HepG2 (cell line): Measurements from ENCODE around the gene AP3B1.

Source experiments
- CREM ChIP-seq, 2 experiments: sonication (generic) in 1 of 2; formaldehyde crosslinking in 1 of 2; IDR thresholded peaks; 2 replicates each; pipeline versions ENCODE4 v1.4.0 to v1.6.1; 2016 to 2020; ENCODE audit warnings: antibody characterized with exemption in 1 of 2, mild to moderate bottlenecking in 1 of 2, missing genetic modification reagents in 1 of 2
- HMG20B ChIP-seq: conservative IDR thresholded peaks from 2 replicates; pipeline ENCODE4 v1.6.1; 2016; ENCODE audit warnings: missing genetic modification reagents, missing compliant biosample characterization
- KLF16 ChIP-seq, 2 experiments: sonication (generic) in 1 of 2; formaldehyde crosslinking in 1 of 2; IDR thresholded peaks; 2 replicates each; pipeline versions ENCODE4 v1.6.1 to v1.8.0; 2016 to 2023; ENCODE audit warnings: missing genetic modification reagents in 2 of 2, missing compliant biosample characterization in 1 of 2
- NFYB ChIP-seq: sonication (generic); formaldehyde crosslinking; IDR thresholded peaks from 2 replicates; pipeline ENCODE4 v1.4.0; 2020; ENCODE audit warnings: missing genetic modification reagents
- POLR2AphosphoS2 ChIP-seq: IDR thresholded peaks from 2 replicates; pipeline ENCODE4 v1.6.1; 2011; ENCODE audit warnings: low read depth, low read length, improper control_type of control experiment
- POLR2AphosphoS5 ChIP-seq: IDR thresholded peaks from 2 replicates; pipeline ENCODE4 v1.6.1; 2012; ENCODE audit warnings: low read depth, low read length
- RBFOX2 ChIP-seq: fragments of 200-400 bp; formaldehyde crosslinking; IDR thresholded peaks from 2 replicates; pipeline ENCODE4 v1.6.1; 2017; ENCODE audit warnings: low read depth, mild to moderate bottlenecking, low read length
- SIX1 ChIP-seq: sonication (generic); formaldehyde crosslinking; IDR thresholded peaks from 2 replicates; pipeline ENCODE4 v1.4.0; 2020; ENCODE audit warnings: missing genetic modification reagents, borderline replicate concordance
- WIZ ChIP-seq: sonication (generic); formaldehyde crosslinking; IDR thresholded peaks from 2 replicates; pipeline ENCODE4 v1.5.1; 2020; ENCODE audit warnings: mild to moderate bottlenecking, missing genetic modification reagents
- ZNF790 ChIP-seq: sonication (generic); formaldehyde crosslinking; IDR thresholded peaks from 2 replicates; pipeline ENCODE4 v1.8.0; 2022; ENCODE audit warnings: missing genetic modification reagents, mild to moderate bottlenecking, borderline replicate concordance
- ZZZ3 ChIP-seq: sonication (generic); formaldehyde crosslinking; IDR thresholded peaks from 2 replicates; pipeline ENCODE4 v1.4.0; 2020; ENCODE audit warnings: missing genetic modification reagents, mild to moderate bottlenecking, borderline replicate concordance
- TF ChIP-seq, protein P1 (sequence below): IDR thresholded peaks from 2 replicates; pipeline ENCODE4 v1.6.1; 2016; ENCODE audit warnings: mild to moderate bottlenecking
- TF ChIP-seq, protein P2 (sequence below): sonication (generic); formaldehyde crosslinking; IDR thresholded peaks from 2 replicates; pipeline ENCODE4 v1.4.0; 2020; ENCODE audit warnings: missing genetic modification reagents

DNA sequence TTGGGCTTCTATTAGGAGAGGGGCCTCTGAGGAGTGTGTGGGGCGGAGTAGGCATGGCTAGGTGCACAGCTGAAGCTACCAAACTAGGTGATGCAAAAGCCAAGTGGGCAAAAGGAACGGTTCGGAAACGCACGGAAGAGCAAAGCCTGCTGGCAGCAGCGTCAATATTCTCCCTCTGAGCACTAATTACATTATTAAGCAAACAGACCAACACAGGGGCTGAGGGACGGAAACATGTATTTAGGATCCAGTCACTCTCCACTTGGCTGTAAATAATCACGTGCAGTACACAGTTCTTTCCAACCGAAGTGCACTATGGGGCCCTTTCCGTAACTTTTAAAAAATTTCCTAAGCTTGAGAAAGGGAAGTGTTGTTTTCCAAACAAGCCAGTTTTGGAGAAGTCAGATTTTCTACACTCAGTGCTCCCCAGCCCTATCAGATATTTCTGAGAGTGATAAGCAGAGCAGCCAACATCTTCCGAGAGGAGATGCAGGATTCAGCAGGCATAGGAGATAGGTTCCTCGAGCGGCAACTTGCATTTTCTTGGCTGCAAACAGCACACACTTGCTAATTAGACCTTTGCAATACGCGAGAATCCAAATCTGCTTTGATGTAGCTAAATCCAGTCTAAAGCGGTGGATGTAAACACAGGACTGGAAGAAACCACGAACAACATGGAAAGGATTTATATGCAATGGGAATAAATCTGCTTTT, 301.2 kb downstream of the AP3B1 start:
- TF ChIP-seq ZZZ3 (no peak), HMG20B (CRISPR knock-in tag) (no peak), KLF16 (CRISPR knock-in tag; IDR thresholded peaks at IDR 0.05) (no peak), WIZ (CRISPR knock-in tag) (no peak), SIX1 (CRISPR knock-in tag) (no peak), ZNF790 (CRISPR knock-in tag) (no peak), POLR2AphosphoS2 (no peak), NFYB (no peak), POLR2AphosphoS5 (no peak), CREM (IDR thresholded peaks at IDR 0.05) (no peak), CREM (CRISPR knock-in tag; IDR thresholded peaks at IDR 0.05) (no peak), RBFOX2 (no peak)
- TF ChIP-seq, protein P1, sequence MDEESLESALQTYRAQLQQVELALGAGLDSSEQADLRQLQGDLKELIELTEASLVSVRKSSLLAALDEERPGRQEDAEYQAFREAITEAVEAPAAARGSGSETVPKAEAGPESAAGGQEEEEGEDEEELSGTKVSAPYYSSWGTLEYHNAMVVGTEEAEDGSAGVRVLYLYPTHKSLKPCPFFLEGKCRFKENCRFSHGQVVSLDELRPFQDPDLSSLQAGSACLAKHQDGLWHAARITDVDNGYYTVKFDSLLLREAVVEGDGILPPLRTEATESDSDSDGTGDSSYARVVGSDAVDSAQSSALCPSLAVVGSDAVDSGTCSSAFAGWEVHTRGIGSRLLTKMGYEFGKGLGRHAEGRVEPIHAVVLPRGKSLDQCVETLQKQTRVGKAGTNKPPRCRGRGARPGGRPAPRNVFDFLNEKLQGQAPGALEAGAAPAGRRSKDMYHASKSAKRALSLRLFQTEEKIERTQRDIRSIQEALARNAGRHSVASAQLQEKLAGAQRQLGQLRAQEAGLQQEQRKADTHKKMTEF = no peak
- TF ChIP-seq, protein P2, sequence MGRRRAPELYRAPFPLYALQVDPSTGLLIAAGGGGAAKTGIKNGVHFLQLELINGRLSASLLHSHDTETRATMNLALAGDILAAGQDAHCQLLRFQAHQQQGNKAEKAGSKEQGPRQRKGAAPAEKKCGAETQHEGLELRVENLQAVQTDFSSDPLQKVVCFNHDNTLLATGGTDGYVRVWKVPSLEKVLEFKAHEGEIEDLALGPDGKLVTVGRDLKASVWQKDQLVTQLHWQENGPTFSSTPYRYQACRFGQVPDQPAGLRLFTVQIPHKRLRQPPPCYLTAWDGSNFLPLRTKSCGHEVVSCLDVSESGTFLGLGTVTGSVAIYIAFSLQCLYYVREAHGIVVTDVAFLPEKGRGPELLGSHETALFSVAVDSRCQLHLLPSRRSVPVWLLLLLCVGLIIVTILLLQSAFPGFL (CRISPR knock-in tag) = no peak
